WTC11 (cell line): Measurements from ENCODE around the gene AKIRIN2. TPM values are rescaled to one million over a fixed set of nuclear protein-coding genes. Genes with fewer than 3 reads are reported as not detected.

ENCODE experiments used
- ATAC-seq: fragments of 200-7000 bp; cut with Tn5 transposase; 2 replicates; pipeline ENCODE4 v1.10.0; 2021; ENCODE audit warnings: mild to moderate bottlenecking, moderate library complexity
- CTCF ChIA-PET: fragments of 300-600 bp; sonication (Branson Sonifier 250); formaldehyde crosslinking; loops from one replicate; lab custom pipeline; 2021; ENCODE audit warnings: antibody characterized with exemption; lab: Charles Lee
- POLR2A ChIA-PET: fragments of 350-600 bp; sonication (Branson Sonifier 250); formaldehyde crosslinking; loops from one replicate; lab custom pipeline; 2021; ENCODE audit warnings: antibody characterized with exemption; lab: Charles Lee
- DNase-seq: peaks from one replicate; pipeline ENCODE4 v3.0.0; 2021; ENCODE audit warnings: low spot score
- H3K27ac Mint-ChIP-seq: 2 replicates; pipeline ENCODE4 v1.8.0; 2021; ENCODE audit warnings: mixed read lengths
- H3K27me3 Mint-ChIP-seq: 2 replicates; pipeline ENCODE4 v1.8.0; 2021; ENCODE audit warnings: low read depth, mild to moderate bottlenecking, moderate library complexity, mixed read lengths
- H3K36me3 Mint-ChIP-seq: 2 replicates; pipeline ENCODE4 v1.8.0; 2021; ENCODE audit warnings: mixed read lengths
- H3K4me1 Mint-ChIP-seq: 2 replicates; pipeline ENCODE4 v1.8.0; 2022; ENCODE audit warnings: mixed read lengths
- H3K4me3 Mint-ChIP-seq: 2 replicates; pipeline ENCODE4 v1.8.0; 2021; ENCODE audit warnings: mild to moderate bottlenecking, moderate library complexity, mixed read lengths
- H3K9me3 Mint-ChIP-seq: 2 replicates; pipeline ENCODE4 v1.8.0; 2021; ENCODE audit warnings: mixed read lengths
- CBFB ChIP-seq: sonication (generic); formaldehyde crosslinking; IDR thresholded peaks from 2 replicates; pipeline ENCODE4 v1.8.1; 2022; ENCODE audit warnings: mild to moderate bottlenecking, low read depth, missing genetic modification reagents
- CREB1 ChIP-seq: sonication (generic); formaldehyde crosslinking; IDR thresholded peaks from 2 replicates; pipeline ENCODE4 v1.8.0; 2023; ENCODE audit warnings: mild to moderate bottlenecking, missing genetic modification reagents
- IRF2 ChIP-seq: sonication (generic); formaldehyde crosslinking; IDR thresholded peaks from 2 replicates; pipeline ENCODE4 v1.8.0; 2022; ENCODE audit warnings: low read depth, missing genetic modification reagents, borderline replicate concordance
- MAX ChIP-seq: sonication (generic); formaldehyde crosslinking; IDR thresholded peaks from 2 replicates; pipeline ENCODE4 v1.8.0; 2022; ENCODE audit warnings: mild to moderate bottlenecking, missing genetic modification reagents
- MXD4 ChIP-seq: fragments of 250-450 bp; sonication (Bioruptor Pico); IDR thresholded peaks from 2 replicates; pipeline ENCODE4 v1.8.0; 2021; ENCODE audit warnings: mild to moderate bottlenecking, moderate library complexity, borderline replicate concordance
- NFYB ChIP-seq: sonication (generic); formaldehyde crosslinking; conservative IDR thresholded peaks from 2 replicates; pipeline ENCODE4 v1.8.0; 2022; ENCODE audit warnings: low read depth, missing genetic modification reagents
- NR2C2 ChIP-seq: sonication (generic); formaldehyde crosslinking; IDR thresholded peaks from 2 replicates; pipeline ENCODE4 v1.8.0; 2022; ENCODE audit warnings: mild to moderate bottlenecking, missing genetic modification reagents
- RORB ChIP-seq: fragments of 250-450 bp; sonication (Bioruptor Pico); IDR thresholded peaks from 2 replicates; pipeline ENCODE4 v1.9.0; 2021; ENCODE audit warnings: mild to moderate bottlenecking
- TP53 ChIP-seq: sonication (generic); formaldehyde crosslinking; IDR thresholded peaks from 2 replicates; pipeline ENCODE4 v1.8.1; 2023; ENCODE audit warnings: mild to moderate bottlenecking, missing genetic modification reagents
- USF1 ChIP-seq: sonication (generic); formaldehyde crosslinking; IDR thresholded peaks from 2 replicates; pipeline ENCODE4 v1.8.0; 2022; ENCODE audit warnings: mild to moderate bottlenecking, missing genetic modification reagents
- ZNF138 ChIP-seq: sonication (generic); formaldehyde crosslinking; conservative IDR thresholded peaks from 2 replicates; pipeline ENCODE4 v1.8.1; 2022; ENCODE audit warnings: mild to moderate bottlenecking, moderate library complexity, missing genetic modification reagents
- ZNF317 ChIP-seq: sonication (generic); formaldehyde crosslinking; IDR thresholded peaks from 2 replicates; pipeline ENCODE4 v1.8.1; 2023; ENCODE audit warnings: low read depth, mild to moderate bottlenecking, moderate library complexity, missing genetic modification reagents, borderline replicate concordance
- ZNF416 ChIP-seq: fragments of 250-450 bp; sonication (Bioruptor Pico); IDR thresholded peaks from 2 replicates; pipeline ENCODE4 v1.9.0; 2021; ENCODE audit warnings: mild to moderate bottlenecking, inconsistent platforms
- ZNF671 ChIP-seq: fragments of 250-450 bp; sonication (Bioruptor Pico); IDR thresholded peaks from 2 replicates; pipeline ENCODE4 v1.8.0; 2021; ENCODE audit warnings: mild to moderate bottlenecking
- total RNA-seq: library from RNA; stranded (reverse); gene quantifications from 3 replicates; pipeline ENCODE4 v1.2.3, GENCODE V29; 2021
- TF ChIP-seq, protein P1 (sequence below): sonication (generic); formaldehyde crosslinking; IDR thresholded peaks from 2 replicates; pipeline ENCODE4 v1.8.1; 2022; ENCODE audit warnings: low read depth, mild to moderate bottlenecking, moderate library complexity, missing genetic modification reagents, borderline replicate concordance
- TF ChIP-seq, protein P2 (sequence below): sonication (generic); formaldehyde crosslinking; IDR thresholded peaks from 2 replicates; pipeline ENCODE4 v1.8.0; 2022; ENCODE audit warnings: mild to moderate bottlenecking, missing genetic modification reagents
- TF ChIP-seq, protein P3 (sequence below): sonication (generic); formaldehyde crosslinking; IDR thresholded peaks from 2 replicates; pipeline ENCODE4 v1.8.0; 2022; ENCODE audit warnings: missing genetic modification reagents
- TF ChIP-seq, protein P4 (sequence below): sonication (generic); formaldehyde crosslinking; IDR thresholded peaks from 2 replicates; pipeline ENCODE4 v1.8.1; 2022; ENCODE audit warnings: missing genetic modification reagents, borderline replicate concordance
- TF ChIP-seq, protein P5 (sequence below): fragments of 250-450 bp; sonication (Bioruptor Pico); IDR thresholded peaks from 2 replicates; pipeline ENCODE4 v1.9.0; 2021; ENCODE audit warnings: mild to moderate bottlenecking

The AKIRIN2 gene
- total RNA-seq, 1 experiment from 2014 or later: 90.2 TPM

DNA sequence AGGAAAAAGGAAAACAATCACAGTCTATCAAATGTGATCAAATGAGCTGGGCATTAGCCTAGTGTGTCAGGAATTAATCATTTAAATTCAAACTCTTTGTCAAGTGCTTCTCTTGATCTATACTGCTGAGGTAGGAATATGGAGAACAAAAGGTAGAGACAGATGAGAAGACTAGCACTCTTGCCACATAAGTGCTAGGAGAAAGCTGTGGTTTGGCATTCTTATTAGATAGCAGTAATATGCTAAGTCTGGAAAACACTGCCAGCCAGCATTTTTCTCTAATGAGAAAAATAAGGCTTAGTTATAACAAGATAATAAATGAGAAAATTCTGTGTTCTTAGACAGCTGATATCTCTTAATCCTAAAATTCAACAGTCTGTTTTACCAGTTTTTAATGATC, 73.2 kb downstream of the AKIRIN2 start:
- no peaks in the 10 kb centered on the region for H3K4me1 Mint-ChIP-seq
- TF ChIP-seq TP53 (CRISPR knock-in tag) (no peak), IRF2 (CRISPR knock-in tag) (no peak)
- TF ChIP-seq, all 79 proteins: peak for 0
- no peak overlapping the region for H3K4me3 Mint-ChIP-seq
- no peaks in the 10 kb centered on the region for H3K9me3 Mint-ChIP-seq
- no peak for ATAC-seq
- H3K27ac Mint-ChIP-seq: no peak overlapping the region
- CTCF ChIA-PET: no interaction called here
- no peaks in the 10 kb centered on the region for H3K27me3 Mint-ChIP-seq
- peaks cover 33% of the 10 kb centered on the region for H3K36me3 Mint-ChIP-seq
- POLR2A ChIA-PET: no interaction called here
- DNase-seq: no peak

GRCh38 chr6:87628424-87628823, 73.6 kb downstream of the AKIRIN2 start:
- Mint-ChIP-seq H3K4me3 (no peak overlapping the region), H3K9me3 (no peaks in the 10 kb centered on the region), H3K27me3 (no peaks in the 10 kb centered on the region), H3K4me1 (no peaks in the 10 kb centered on the region), H3K27ac (no peak overlapping the region), H3K36me3 (peaks cover 37% of the 10 kb centered on the region)
- TF ChIP-seq, protein P1, sequence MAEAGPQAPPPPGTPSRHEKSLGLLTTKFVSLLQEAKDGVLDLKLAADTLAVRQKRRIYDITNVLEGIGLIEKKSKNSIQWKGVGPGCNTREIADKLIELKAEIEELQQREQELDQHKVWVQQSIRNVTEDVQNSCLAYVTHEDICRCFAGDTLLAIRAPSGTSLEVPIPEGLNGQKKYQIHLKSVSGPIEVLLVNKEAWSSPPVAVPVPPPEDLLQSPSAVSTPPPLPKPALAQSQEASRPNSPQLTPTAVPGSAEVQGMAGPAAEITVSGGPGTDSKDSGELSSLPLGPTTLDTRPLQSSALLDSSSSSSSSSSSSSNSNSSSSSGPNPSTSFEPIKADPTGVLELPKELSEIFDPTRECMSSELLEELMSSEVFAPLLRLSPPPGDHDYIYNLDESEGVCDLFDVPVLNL (CRISPR knock-in tag): no peak
- TF ChIP-seq ZNF671 (CRISPR knock-in tag): no peak
- no peak for TF ChIP-seq NFYB (CRISPR knock-in tag)
- no peak for TF ChIP-seq MAX
- TF ChIP-seq, protein P2, sequence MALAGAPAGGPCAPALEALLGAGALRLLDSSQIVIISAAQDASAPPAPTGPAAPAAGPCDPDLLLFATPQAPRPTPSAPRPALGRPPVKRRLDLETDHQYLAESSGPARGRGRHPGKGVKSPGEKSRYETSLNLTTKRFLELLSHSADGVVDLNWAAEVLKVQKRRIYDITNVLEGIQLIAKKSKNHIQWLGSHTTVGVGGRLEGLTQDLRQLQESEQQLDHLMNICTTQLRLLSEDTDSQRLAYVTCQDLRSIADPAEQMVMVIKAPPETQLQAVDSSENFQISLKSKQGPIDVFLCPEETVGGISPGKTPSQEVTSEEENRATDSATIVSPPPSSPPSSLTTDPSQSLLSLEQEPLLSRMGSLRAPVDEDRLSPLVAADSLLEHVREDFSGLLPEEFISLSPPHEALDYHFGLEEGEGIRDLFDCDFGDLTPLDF (CRISPR knock-in tag): no peak
- no peak for TF ChIP-seq ZNF138 (CRISPR knock-in tag)
- TF ChIP-seq CREB1 (CRISPR knock-in tag): no peak
- no peak for TF ChIP-seq USF1 (CRISPR knock-in tag)
- no peak for TF ChIP-seq ZNF416 (CRISPR knock-in tag)
- TF ChIP-seq RORB (CRISPR knock-in tag): no peak
- TF ChIP-seq MXD4 (CRISPR knock-in tag): no peak
- no peak for TF ChIP-seq CBFB
- TF ChIP-seq, protein P3, sequence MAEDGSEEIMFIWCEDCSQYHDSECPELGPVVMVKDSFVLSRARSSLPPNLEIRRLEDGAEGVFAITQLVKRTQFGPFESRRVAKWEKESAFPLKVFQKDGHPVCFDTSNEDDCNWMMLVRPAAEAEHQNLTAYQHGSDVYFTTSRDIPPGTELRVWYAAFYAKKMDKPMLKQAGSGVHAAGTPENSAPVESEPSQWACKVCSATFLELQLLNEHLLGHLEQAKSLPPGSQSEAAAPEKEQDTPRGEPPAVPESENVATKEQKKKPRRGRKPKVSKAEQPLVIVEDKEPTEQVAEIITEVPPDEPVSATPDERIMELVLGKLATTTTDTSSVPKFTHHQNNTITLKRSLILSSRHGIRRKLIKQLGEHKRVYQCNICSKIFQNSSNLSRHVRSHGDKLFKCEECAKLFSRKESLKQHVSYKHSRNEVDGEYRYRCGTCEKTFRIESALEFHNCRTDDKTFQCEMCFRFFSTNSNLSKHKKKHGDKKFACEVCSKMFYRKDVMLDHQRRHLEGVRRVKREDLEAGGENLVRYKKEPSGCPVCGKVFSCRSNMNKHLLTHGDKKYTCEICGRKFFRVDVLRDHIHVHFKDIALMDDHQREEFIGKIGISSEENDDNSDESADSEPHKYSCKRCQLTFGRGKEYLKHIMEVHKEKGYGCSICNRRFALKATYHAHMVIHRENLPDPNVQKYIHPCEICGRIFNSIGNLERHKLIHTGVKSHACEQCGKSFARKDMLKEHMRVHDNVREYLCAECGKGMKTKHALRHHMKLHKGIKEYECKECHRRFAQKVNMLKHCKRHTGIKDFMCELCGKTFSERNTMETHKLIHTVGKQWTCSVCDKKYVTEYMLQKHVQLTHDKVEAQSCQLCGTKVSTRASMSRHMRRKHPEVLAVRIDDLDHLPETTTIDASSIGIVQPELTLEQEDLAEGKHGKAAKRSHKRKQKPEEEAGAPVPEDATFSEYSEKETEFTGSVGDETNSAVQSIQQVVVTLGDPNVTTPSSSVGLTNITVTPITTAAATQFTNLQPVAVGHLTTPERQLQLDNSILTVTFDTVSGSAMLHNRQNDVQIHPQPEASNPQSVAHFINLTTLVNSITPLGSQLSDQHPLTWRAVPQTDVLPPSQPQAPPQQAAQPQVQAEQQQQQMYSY (CRISPR knock-in tag): no peak
- TF ChIP-seq, protein P4, sequence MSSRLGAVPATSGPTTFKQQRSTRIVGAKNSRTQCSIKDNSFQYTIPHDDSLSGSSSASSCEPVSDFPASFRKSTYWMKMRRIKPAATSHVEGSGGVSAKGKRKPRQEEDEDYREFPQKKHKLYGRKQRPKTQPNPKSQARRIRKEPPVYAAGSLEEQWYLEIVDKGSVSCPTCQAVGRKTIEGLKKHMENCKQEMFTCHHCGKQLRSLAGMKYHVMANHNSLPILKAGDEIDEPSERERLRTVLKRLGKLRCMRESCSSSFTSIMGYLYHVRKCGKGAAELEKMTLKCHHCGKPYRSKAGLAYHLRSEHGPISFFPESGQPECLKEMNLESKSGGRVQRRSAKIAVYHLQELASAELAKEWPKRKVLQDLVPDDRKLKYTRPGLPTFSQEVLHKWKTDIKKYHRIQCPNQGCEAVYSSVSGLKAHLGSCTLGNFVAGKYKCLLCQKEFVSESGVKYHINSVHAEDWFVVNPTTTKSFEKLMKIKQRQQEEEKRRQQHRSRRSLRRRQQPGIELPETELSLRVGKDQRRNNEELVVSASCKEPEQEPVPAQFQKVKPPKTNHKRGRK: no peak
- TF ChIP-seq ZNF317 (CRISPR knock-in tag): no peak
- no peak for TF ChIP-seq NR2C2
- TF ChIP-seq, protein P5, sequence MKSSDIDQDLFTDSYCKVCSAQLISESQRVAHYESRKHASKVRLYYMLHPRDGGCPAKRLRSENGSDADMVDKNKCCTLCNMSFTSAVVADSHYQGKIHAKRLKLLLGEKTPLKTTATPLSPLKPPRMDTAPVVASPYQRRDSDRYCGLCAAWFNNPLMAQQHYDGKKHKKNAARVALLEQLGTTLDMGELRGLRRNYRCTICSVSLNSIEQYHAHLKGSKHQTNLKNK (CRISPR knock-in tag): no peak
- ChIA-PET CTCF (no interaction called here), POLR2A (no interaction called here)
- ATAC-seq (no peak), DNase-seq (no peak)

Other genes with a start within 250 kb of the AKIRIN2 start
- gene SLC35A1, start 229.3 kb downstream of the AKIRIN2 start, total RNA-seq: 6.4 to 10.5 TPM (median 9.3 TPM) in 3 replicates
- 31.8 to 33.3 TPM (median 32.9 TPM) in 3 replicates for gene RARS2, start 112.2 kb downstream of the AKIRIN2 start, total RNA-seq
- gene ORC3, start 112.1 kb downstream of the AKIRIN2 start, total RNA-seq: 46.7 to 50.7 TPM (median 48.4 TPM) in 3 replicates